Activated naive CD4-positive, alpha-beta T cell treated with anti-CD3 and anti-CD28 coated beads for 36 hours (primary cell): ENCODE data around the gene AFMID. TPM values are rescaled to one million over a fixed set of nuclear protein-coding genes. Genes with fewer than 3 reads are reported as not detected.

Source experiments
- total RNA-seq, 2 experiments: library from RNA; stranded (reverse); gene quantifications; one replicate each; pipeline ENCODE4 v1.2.3, GENCODE V29; 2021

AFMID gene
- total RNA-seq, 2 experiments from 2014 or later, result 13.6 to 13.7 TPM

Other genes starting within 250 kb of the AFMID start
- 10 to 100 TPM; 11.4 to 12.8 TPM for gene TNRC6C, start 228.7 kb upstream of the AFMID start, total RNA-seq
- gene TMC6, start 58.6 kb upstream of the AFMID start, total RNA-seq, result 10 to 100 TPM; 79.0 to 85.6 TPM
- 100 to 1,000 TPM; 105 to 110 TPM for gene TMC8, start 56.6 kb upstream of the AFMID start, total RNA-seq
- not detected for gene C17orf99, start 41.0 kb upstream of the AFMID start, total RNA-seq
- 100 to 1,000 TPM in 1 of 2 experiments, 10 to 100 TPM in 1; 96.3 to 103 TPM for gene SYNGR2, start 18.8 kb upstream of the AFMID start, total RNA-seq
- gene TK1, start 310 bp upstream of the AFMID start, total RNA-seq, result 100 to 1,000 TPM; 165 to 173 TPM
- 100 to 1,000 TPM; 117 to 118 TPM for gene BIRC5, start 26.9 kb downstream of the AFMID start, total RNA-seq
- gene TMEM235, start 44.3 kb downstream of the AFMID start, total RNA-seq, result not detected
- 100 to 1,000 TPM; 281 to 290 TPM for gene SOCS3, start 172.7 kb downstream of the AFMID start, total RNA-seq
- gene PGS1, start 191.3 kb downstream of the AFMID start, total RNA-seq, result 10 to 100 TPM; 69.0 to 73.1 TPM